ENCODE results near the gene ZDHHC4.
"Not testable (repeated sequence)": the region's sequence is repeated elsewhere in the genome, so short reads cannot be mapped to it uniquely, and the experiment has no call there.

The ZDHHC4 gene

GRCh38 chr7:6563936-6564770, 13.1 kb upstream of the ZDHHC4 start:
- no peak overlapping the region for H3K4me3 ChIP-seq (ENCODE audit: low read depth, low read length)
- DNase-seq (ENCODE audit: low read depth): no peak
- TF ChIP-seq, protein P1, sequence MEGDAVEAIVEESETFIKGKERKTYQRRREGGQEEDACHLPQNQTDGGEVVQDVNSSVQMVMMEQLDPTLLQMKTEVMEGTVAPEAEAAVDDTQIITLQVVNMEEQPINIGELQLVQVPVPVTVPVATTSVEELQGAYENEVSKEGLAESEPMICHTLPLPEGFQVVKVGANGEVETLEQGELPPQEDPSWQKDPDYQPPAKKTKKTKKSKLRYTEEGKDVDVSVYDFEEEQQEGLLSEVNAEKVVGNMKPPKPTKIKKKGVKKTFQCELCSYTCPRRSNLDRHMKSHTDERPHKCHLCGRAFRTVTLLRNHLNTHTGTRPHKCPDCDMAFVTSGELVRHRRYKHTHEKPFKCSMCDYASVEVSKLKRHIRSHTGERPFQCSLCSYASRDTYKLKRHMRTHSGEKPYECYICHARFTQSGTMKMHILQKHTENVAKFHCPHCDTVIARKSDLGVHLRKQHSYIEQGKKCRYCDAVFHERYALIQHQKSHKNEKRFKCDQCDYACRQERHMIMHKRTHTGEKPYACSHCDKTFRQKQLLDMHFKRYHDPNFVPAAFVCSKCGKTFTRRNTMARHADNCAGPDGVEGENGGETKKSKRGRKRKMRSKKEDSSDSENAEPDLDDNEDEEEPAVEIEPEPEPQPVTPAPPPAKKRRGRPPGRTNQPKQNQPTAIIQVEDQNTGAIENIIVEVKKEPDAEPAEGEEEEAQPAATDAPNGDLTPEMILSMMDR (conservative IDR thresholded peaks at IDR 0.05; ENCODE audit: low read depth, low read length): no peak

DNA sequence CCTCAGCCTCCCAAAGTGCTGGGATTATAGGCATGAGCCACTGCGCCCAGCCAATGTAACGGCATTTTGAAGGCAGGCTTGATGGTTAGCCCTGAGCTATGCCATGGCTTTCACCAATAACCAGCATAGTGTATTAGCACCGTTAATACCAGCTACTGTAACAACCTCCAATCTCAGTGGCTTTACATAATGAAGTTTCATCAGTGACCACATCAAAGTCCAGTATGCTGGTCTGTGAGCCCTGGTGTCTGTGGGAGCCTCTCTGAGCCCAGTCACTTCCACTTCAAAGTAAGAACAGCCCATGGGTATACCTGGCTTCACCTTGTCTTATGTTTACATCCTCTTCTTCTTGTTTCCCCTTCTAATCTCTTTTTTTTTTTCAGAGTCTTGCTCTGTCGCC, 11.6 kb upstream of the ZDHHC4 start:
- TF ChIP-seq, protein P1 (conservative IDR thresholded peaks at IDR 0.05; ENCODE audit: low read depth, low read length): no peak
- H3K4me3 ChIP-seq (ENCODE audit: low read depth, low read length): no peak overlapping the region
- no peak for DNase-seq (ENCODE audit: low read depth)

DNA sequence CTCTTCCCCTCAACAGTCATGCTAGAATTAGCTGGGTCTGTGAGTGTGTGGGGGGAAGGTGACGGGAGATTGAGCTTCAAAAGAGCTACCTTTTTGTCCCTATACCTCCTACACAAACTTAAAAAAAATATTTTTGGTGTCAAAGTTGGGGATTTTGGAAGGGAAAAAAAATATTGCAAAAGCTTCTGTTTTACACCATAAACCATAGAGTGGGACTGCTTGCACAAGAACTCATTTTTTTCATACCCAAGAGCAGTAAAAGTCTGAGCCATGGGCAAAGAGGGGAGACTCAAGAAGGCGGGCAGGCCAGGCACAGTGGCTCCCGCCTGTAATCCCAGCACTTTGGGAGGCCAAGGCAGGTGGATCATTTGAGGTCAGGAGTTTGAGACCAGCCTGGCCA, 9.4 kb upstream of the ZDHHC4 start:
- TF ChIP-seq, protein P1 (conservative IDR thresholded peaks at IDR 0.05; ENCODE audit: low read depth, low read length): no peak
- no peak for DNase-seq (ENCODE audit: low read depth)
- no peak overlapping the region for H3K4me3 ChIP-seq (ENCODE audit: low read depth, low read length)

DNA sequence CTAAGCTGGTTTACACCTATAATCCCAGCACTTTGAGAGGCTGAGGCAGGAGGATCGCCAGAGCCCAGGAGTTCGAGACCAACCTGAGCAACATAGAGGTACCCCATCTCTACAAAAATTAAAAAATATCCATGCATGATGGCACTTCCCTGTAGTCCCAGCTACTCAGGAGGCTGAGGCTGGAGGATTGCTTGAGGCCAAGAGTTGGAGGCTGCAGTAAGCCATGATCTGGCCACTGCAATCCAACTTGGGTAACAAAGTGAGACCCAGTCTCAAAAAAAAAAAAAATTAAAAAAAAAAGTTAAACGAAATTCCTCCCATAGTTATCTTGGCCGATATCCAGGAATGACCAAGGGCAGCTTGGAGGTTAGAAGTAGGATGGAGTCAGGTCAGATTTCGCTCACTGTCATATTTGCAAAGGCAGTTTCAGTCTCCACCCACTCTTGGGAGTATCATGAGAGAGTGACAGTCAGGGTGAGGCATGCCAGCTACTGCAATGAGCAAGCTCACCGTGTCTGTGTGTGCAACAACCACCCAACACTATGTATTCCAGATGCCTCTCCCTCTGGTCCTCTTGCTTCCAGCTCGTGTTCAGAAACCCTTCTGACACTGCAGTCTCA, 6.0 kb upstream of the ZDHHC4 start:
- TF ChIP-seq, protein P1 (conservative IDR thresholded peaks at IDR 0.05; ENCODE audit: low read depth, low read length): no peak
- DNase-seq (ENCODE audit: low read depth): no peak
- no peak overlapping the region for H3K4me3 ChIP-seq (ENCODE audit: low read depth, low read length)

- DNase-seq (ENCODE audit: low read depth): peak; percentile 37
- TF ChIP-seq, protein P1 (conservative IDR thresholded peaks at IDR 0.05; ENCODE audit: low read depth, low read length): no peak
- H3K4me3 ChIP-seq (ENCODE audit: low read depth, low read length): no peak overlapping the region
Observed at GRCh38 chr7:6575281-6576023, 1.8 kb upstream of the ZDHHC4 start.

DNA sequence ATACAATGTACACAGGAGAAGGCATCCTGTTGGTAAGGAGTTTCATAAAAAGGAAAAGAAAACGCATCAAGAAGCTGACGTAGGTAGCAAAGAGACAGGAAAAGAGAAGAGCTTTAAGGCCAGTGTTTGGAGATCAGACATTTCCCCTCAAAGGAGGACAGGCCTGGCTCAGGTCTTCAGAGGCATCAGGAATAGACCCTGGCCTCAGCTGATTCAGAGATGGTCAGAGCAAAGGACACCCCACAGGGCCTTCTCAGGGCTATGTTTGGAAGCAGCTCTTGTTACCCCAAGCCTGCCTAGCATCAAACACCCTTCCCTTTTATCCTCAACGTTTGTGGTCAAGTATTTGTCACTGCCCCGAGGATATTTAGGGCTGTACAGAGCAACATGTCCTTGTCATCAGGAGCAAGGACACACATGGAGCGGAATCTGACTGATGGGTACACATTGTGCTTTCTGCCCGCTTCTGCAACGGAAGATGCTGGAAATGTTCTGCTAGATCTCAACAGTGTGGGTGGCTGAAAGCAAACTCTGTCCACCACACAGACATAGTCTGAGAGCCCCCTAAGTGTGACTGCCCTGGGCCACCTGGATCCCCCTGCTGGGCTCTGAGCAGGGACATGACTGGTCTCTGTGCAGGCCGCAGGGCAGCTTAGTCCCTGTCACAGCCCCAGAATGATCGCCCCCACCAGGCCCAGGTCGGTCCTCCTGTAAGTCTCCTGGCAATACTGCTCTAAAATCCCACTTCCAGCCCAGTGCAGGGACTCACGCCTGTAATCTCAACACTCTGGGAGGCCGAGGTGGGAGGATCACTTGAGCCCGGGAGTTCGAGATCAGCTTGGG, 1.0 kb upstream of the ZDHHC4 start:
- H3K4me3 ChIP-seq (ENCODE audit: low read depth, low read length): no peak overlapping the region
- no peak for DNase-seq (ENCODE audit: low read depth)
- TF ChIP-seq, protein P1 (conservative IDR thresholded peaks at IDR 0.05; ENCODE audit: low read depth, low read length): no peak

DNA sequence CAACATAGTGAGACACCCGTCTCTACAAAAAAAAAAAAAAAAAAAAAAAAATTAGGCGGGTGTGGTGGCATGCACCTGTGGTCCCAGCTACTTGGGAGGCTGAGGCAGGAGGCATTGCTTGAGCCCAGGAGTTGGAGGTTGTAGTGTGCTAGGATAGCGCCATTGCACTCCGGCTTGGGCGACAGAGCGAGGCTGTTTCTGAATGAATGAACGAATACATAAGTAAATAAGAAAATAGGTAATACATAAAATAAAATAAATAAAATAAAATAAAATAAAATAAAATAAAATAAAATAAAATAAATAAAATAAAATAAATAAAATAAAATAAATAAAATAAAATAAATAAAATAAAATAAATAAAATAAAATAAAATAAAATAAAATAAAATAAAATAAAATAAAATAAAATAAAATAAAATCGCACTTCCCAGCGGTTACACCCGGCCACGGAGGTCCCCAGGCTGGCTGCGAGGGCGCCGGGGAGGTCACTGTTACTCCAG, 336 bp upstream of the ZDHHC4 start:
- H3K4me3 ChIP-seq (ENCODE audit: low read depth, low read length): peak overlapping the region; percentile 83
- not testable (repeated sequence) for DNase-seq (ENCODE audit: low read depth)

Measured in choroid plexus epithelial cell (primary cell).